ENCODE data around the gene CTDSPL. TPM values are rescaled to one million over a fixed set of nuclear protein-coding genes. Genes with fewer than 3 reads are reported as not detected.

Gene CTDSPL
- polyA plus RNA-seq, 4 donors: 11.6 to 26.4 (median 14.5) TPM

DNA sequence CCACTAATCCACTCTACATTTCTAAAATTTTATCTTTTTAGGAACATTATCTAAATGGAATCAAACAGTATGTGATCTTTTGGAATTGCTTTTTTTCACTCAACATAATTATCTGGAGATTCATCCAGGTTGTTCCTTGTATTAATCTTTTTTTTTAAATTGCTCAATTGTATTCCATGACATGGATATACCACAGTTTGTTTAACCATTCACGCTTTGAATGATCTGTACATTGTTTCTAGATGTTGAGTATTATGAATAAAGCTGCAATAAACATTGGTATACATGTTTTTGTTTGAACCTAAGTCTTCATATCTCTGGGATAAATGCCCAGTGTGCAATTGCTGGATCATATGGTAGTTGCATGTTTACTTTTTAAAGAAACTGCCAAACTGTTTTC lies 5.5 kb downstream of the CTDSPL start:
- Histone ChIP-seq H3K4me1 (ENCODE audit: control insufficient read depth in 3 of 3, insufficient read depth in 2 of 3, low read depth in 1 of 3, low read length in 2 of 3) (peaks cover 0 to 16% (median 0%) of the 10 kb centered on the region in 3 donors), H3K36me3 (ENCODE audit: control insufficient read depth in 3 of 3, insufficient read depth in 2 of 3, low read depth in 1 of 3, low read length in 3 of 3) (no peaks in the 10 kb centered on the region), H3K4me3 (ENCODE audit: low read depth in 1 of 3, low read length in 3 of 3) (no peak overlapping the region), H3K27me3 (ENCODE audit: control insufficient read depth in 3 of 3, insufficient read depth in 3 of 3, low read length in 3 of 3) (no peaks in the 10 kb centered on the region), H3K27ac (ENCODE audit: low read depth in 1 of 3, low read length in 2 of 3) (no peak overlapping the region), H3K9me3 (ENCODE audit: control insufficient read depth in 2 of 2, insufficient read depth in 1 of 2, low read depth in 1 of 2, low read length in 1 of 2) (peaks cover 0 to 5% of the 10 kb centered on the region in 2 donors)
- no peak for DNase-seq
- no peak for FAIRE-seq
- WGBS, 3 donors: 90 to 98% (median 96%) methylated on average over 1 of the region's 1 CpG

- no peak for FAIRE-seq
- no peaks in the 10 kb centered on the region for H3K27me3 ChIP-seq (ENCODE audit: control insufficient read depth in 3 of 3, insufficient read depth in 3 of 3, low read length in 3 of 3)
- no peak overlapping the region for H3K4me3 ChIP-seq (ENCODE audit: low read depth in 1 of 3, low read length in 3 of 3)
- DNase-seq: no peak
- H3K36me3 ChIP-seq (ENCODE audit: control insufficient read depth in 3 of 3, insufficient read depth in 2 of 3, low read depth in 1 of 3, low read length in 3 of 3): no peaks in the 10 kb centered on the region
- WGBS, 3 donors: 95 to 98% (median 96%) methylated on average over 3 of the region's 3 CpGs
- H3K4me1 ChIP-seq (ENCODE audit: control insufficient read depth in 3 of 3, insufficient read depth in 2 of 3, low read depth in 1 of 3, low read length in 2 of 3): no peaks in the 10 kb centered on the region
- H3K9me3 ChIP-seq (ENCODE audit: control insufficient read depth in 2 of 2, insufficient read depth in 1 of 2, low read depth in 1 of 2, low read length in 1 of 2): peaks cover 0 to 15% of the 10 kb centered on the region in 2 donors
- no peak overlapping the region for H3K27ac ChIP-seq (ENCODE audit: low read depth in 1 of 3, low read length in 2 of 3)
These were observed 10.2 kb downstream of the CTDSPL start for GRCh38 chr3:37871858-37872257.

- Histone ChIP-seq H3K4me3 (ENCODE audit: low read depth in 1 of 3, low read length in 3 of 3) (no peak overlapping the region), H3K4me1 (ENCODE audit: control insufficient read depth in 3 of 3, insufficient read depth in 2 of 3, low read depth in 1 of 3, low read length in 2 of 3) (no peaks in the 10 kb centered on the region), H3K27me3 (ENCODE audit: control insufficient read depth in 3 of 3, insufficient read depth in 3 of 3, low read length in 3 of 3) (no peaks in the 10 kb centered on the region), H3K27ac (ENCODE audit: low read depth in 1 of 3, low read length in 2 of 3) (no peak overlapping the region), H3K36me3 (ENCODE audit: control insufficient read depth in 3 of 3, insufficient read depth in 2 of 3, low read depth in 1 of 3, low read length in 3 of 3) (no peaks in the 10 kb centered on the region), H3K9me3 (ENCODE audit: control insufficient read depth in 2 of 2, insufficient read depth in 1 of 2, low read depth in 1 of 2, low read length in 1 of 2) (peaks cover 0 to 15% of the 10 kb centered on the region in 2 donors)
- DNase-seq: no peak
- WGBS, 3 donors: 86 to 97% (median 90%) methylated on average over 5 of the region's 5 CpGs
- FAIRE-seq: no peak
These were observed 10.9 kb downstream of the CTDSPL start for GRCh38 chr3:37872413-37873160.

- FAIRE-seq: no peak
- no peak overlapping the region for H3K27ac ChIP-seq (ENCODE audit: low read depth in 1 of 3, low read length in 2 of 3)
- H3K36me3 ChIP-seq (ENCODE audit: control insufficient read depth in 3 of 3, insufficient read depth in 2 of 3, low read depth in 1 of 3, low read length in 3 of 3): no peaks in the 10 kb centered on the region
- peaks cover 0 to 15% of the 10 kb centered on the region in 2 donors for H3K9me3 ChIP-seq (ENCODE audit: control insufficient read depth in 2 of 2, insufficient read depth in 1 of 2, low read depth in 1 of 2, low read length in 1 of 2)
- H3K4me3 ChIP-seq (ENCODE audit: low read depth in 1 of 3, low read length in 3 of 3): no peak overlapping the region
- no peak for DNase-seq
- no peaks in the 10 kb centered on the region for H3K27me3 ChIP-seq (ENCODE audit: control insufficient read depth in 3 of 3, insufficient read depth in 3 of 3, low read length in 3 of 3)
- no peaks in the 10 kb centered on the region for H3K4me1 ChIP-seq (ENCODE audit: control insufficient read depth in 3 of 3, insufficient read depth in 2 of 3, low read depth in 1 of 3, low read length in 2 of 3)
These were observed 14.6 kb downstream of the CTDSPL start for GRCh38 chr3:37876279-37876678.

DNA sequence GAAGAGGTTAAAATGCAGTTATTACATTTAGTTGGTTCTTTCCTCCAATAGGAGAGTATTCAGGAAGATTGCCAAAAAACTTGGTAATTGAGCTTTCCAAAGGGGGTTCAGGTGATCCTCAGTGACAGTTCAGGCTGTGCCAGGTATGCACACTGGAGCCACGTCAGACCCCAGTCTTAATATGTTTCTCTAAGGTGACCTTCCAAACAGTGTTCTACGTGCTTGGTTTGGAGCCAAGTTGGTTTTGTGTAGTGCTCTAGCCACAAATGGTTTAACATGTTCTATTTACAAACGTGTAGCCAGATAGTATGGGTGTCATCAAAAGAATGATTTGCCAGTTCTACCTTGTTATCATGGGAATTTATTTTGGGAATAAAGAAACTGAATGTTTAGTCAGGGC lies 21.0 kb downstream of the CTDSPL start:
- Histone ChIP-seq H3K9me3 (ENCODE audit: control insufficient read depth in 2 of 2, insufficient read depth in 1 of 2, low read depth in 1 of 2, low read length in 1 of 2) (no peaks in the 10 kb centered on the region), H3K4me1 (ENCODE audit: control insufficient read depth in 3 of 3, insufficient read depth in 2 of 3, low read depth in 1 of 3, low read length in 2 of 3) (no peaks in the 10 kb centered on the region), H3K4me3 (ENCODE audit: low read depth in 1 of 3, low read length in 3 of 3) (no peak overlapping the region), H3K27me3 (ENCODE audit: control insufficient read depth in 3 of 3, insufficient read depth in 3 of 3, low read length in 3 of 3) (no peaks in the 10 kb centered on the region), H3K36me3 (ENCODE audit: control insufficient read depth in 3 of 3, insufficient read depth in 2 of 3, low read depth in 1 of 3, low read length in 3 of 3) (no peaks in the 10 kb centered on the region), H3K27ac (ENCODE audit: low read depth in 1 of 3, low read length in 2 of 3) (no peak overlapping the region)
- FAIRE-seq (no peak), DNase-seq (no peak)
- 65 to 81% (median 77%) methylated on average over 3 of the region's 3 CpGs for WGBS, 3 donors

- FAIRE-seq: no peak
- Histone ChIP-seq H3K4me3 (ENCODE audit: low read depth in 1 of 3, low read length in 3 of 3) (no peak overlapping the region), H3K4me1 (ENCODE audit: control insufficient read depth in 3 of 3, insufficient read depth in 2 of 3, low read depth in 1 of 3, low read length in 2 of 3) (no peaks in the 10 kb centered on the region)
These were observed 24.1 kb downstream of the CTDSPL start for GRCh38 chr3:37885814-37886213.

DNA sequence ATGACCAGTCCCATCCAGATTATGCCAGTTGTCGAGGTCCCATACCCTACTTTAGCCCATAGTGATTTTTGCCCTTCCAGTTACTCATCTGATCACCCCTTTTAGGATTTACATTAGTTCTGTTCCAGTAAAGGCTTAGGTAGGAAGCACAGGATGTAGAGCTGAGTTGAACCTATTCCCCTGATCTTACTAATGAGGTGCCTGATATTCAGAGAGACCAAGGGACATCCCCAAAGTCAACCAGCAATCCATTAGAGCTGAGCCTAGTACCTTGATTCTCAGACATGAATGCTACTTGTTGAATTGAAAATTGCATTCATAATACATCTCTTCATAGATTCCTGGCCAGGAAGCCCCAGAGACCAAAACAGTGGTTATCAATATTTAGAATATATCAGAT lies 24.7 kb downstream of the CTDSPL start:
- Histone ChIP-seq H3K36me3 (ENCODE audit: control insufficient read depth in 3 of 3, insufficient read depth in 2 of 3, low read depth in 1 of 3, low read length in 3 of 3) (no peaks in the 10 kb centered on the region), H3K27ac (ENCODE audit: low read depth in 1 of 3, low read length in 2 of 3) (peak overlapping the region in 1 of 3 donors; percentile 52), H3K9me3 (ENCODE audit: control insufficient read depth in 2 of 2, insufficient read depth in 1 of 2, low read depth in 1 of 2, low read length in 1 of 2) (no peaks in the 10 kb centered on the region), H3K4me3 (ENCODE audit: low read depth in 1 of 3, low read length in 3 of 3) (no peak overlapping the region), H3K4me1 (ENCODE audit: control insufficient read depth in 3 of 3, insufficient read depth in 2 of 3, low read depth in 1 of 3, low read length in 2 of 3) (no peaks in the 10 kb centered on the region), H3K27me3 (ENCODE audit: control insufficient read depth in 3 of 3, insufficient read depth in 3 of 3, low read length in 3 of 3) (no peaks in the 10 kb centered on the region)
- 70 to 87% (median 81%) methylated on average over 1 of the region's 1 CpG for WGBS, 3 donors
- no peak for DNase-seq
- FAIRE-seq: no peak

More at GRCh38 chr3:37885814-37886213, 24.1 kb downstream of the CTDSPL start:
- Histone ChIP-seq H3K9me3 (ENCODE audit: control insufficient read depth in 2 of 2, insufficient read depth in 1 of 2, low read depth in 1 of 2, low read length in 1 of 2) (no peaks in the 10 kb centered on the region), H3K27ac (ENCODE audit: low read depth in 1 of 3, low read length in 2 of 3) (peak overlapping the region in 1 of 3 donors; percentile 52), H3K27me3 (ENCODE audit: control insufficient read depth in 3 of 3, insufficient read depth in 3 of 3, low read length in 3 of 3) (no peaks in the 10 kb centered on the region), H3K36me3 (ENCODE audit: control insufficient read depth in 3 of 3, insufficient read depth in 2 of 3, low read depth in 1 of 3, low read length in 3 of 3) (no peaks in the 10 kb centered on the region)
- 60 to 85% (median 63%) methylated on average over 2 of the region's 2 CpGs for WGBS, 3 donors
- DNase-seq: no peak

- no peak for DNase-seq
- FAIRE-seq: no peak
- Histone ChIP-seq H3K4me3 (ENCODE audit: low read depth in 1 of 3, low read length in 3 of 3) (no peak overlapping the region), H3K4me1 (ENCODE audit: control insufficient read depth in 3 of 3, insufficient read depth in 2 of 3, low read depth in 1 of 3, low read length in 2 of 3) (no peaks in the 10 kb centered on the region), H3K27me3 (ENCODE audit: control insufficient read depth in 3 of 3, insufficient read depth in 3 of 3, low read length in 3 of 3) (no peaks in the 10 kb centered on the region), H3K9me3 (ENCODE audit: control insufficient read depth in 2 of 2, insufficient read depth in 1 of 2, low read depth in 1 of 2, low read length in 1 of 2) (no peaks in the 10 kb centered on the region), H3K36me3 (ENCODE audit: control insufficient read depth in 3 of 3, insufficient read depth in 2 of 3, low read depth in 1 of 3, low read length in 3 of 3) (no peaks in the 10 kb centered on the region), H3K27ac (ENCODE audit: low read depth in 1 of 3, low read length in 2 of 3) (no peak overlapping the region)
- WGBS, 3 donors: 82 to 87% (median 86%) methylated on average over 3 of the region's 3 CpGs
These were observed 25.4 kb downstream of the CTDSPL start for GRCh38 chr3:37887062-37887461.

GRCh38 chr3:37887824-37888223 lies 26.1 kb downstream of the CTDSPL start:
- Histone ChIP-seq H3K27ac (ENCODE audit: low read depth in 1 of 3, low read length in 2 of 3) (no peak overlapping the region), H3K4me1 (ENCODE audit: control insufficient read depth in 3 of 3, insufficient read depth in 2 of 3, low read depth in 1 of 3, low read length in 2 of 3) (peaks cover 0 to 3% (median 3%) of the 10 kb centered on the region in 3 donors), H3K36me3 (ENCODE audit: control insufficient read depth in 3 of 3, insufficient read depth in 2 of 3, low read depth in 1 of 3, low read length in 3 of 3) (no peaks in the 10 kb centered on the region), H3K9me3 (ENCODE audit: control insufficient read depth in 2 of 2, insufficient read depth in 1 of 2, low read depth in 1 of 2, low read length in 1 of 2) (no peaks in the 10 kb centered on the region), H3K4me3 (ENCODE audit: low read depth in 1 of 3, low read length in 3 of 3) (no peak overlapping the region), H3K27me3 (ENCODE audit: control insufficient read depth in 3 of 3, insufficient read depth in 3 of 3, low read length in 3 of 3) (no peaks in the 10 kb centered on the region)
- no peak for FAIRE-seq
- no peak for DNase-seq
- WGBS, 3 donors: 86 to 91% (median 87%) methylated on average over 4 of the region's 4 CpGs

All from small intestine (tissue), 7 donors.